Middle frontal gyrus (tissue), 1 donor: ENCODE measurements around the gene MKRN2OS.

Experiments used
- DNase-seq: peaks from one replicate; pipeline ENCODE4 v3.0.0-alpha.2; 2015; ENCODE audit warnings: low spot score; ENCODE audit errors: extremely low spot score

Gene MKRN2OS

GRCh38 chr3:12515631-12516030, 29.7 kb downstream of the MKRN2OS start:
- DNase-seq = no peak

GRCh38 chr3:12513694-12514446, 31.4 kb downstream of the MKRN2OS start:
- no peak for DNase-seq

GRCh38 chr3:12512534-12513118, 32.7 kb downstream of the MKRN2OS start:
- DNase-seq = no peak

- no peak for DNase-seq
Observed at GRCh38 chr3:12509466-12509865, 35.8 kb downstream of the MKRN2OS start.

- DNase-seq = no peak
Observed at GRCh38 chr3:12508291-12508700, 37.0 kb downstream of the MKRN2OS start.

GRCh38 chr3:12507591-12508281, 37.6 kb downstream of the MKRN2OS start:
- no peak for DNase-seq

- DNase-seq = no peak
Observed at GRCh38 chr3:12506201-12506709, 39.0 kb downstream of the MKRN2OS start.

- DNase-seq = no peak
Observed at GRCh38 chr3:12503126-12503957, 42.0 kb downstream of the MKRN2OS start.

GRCh38 chr3:12501360-12502020, 43.8 kb downstream of the MKRN2OS start:
- DNase-seq = no peak

GRCh38 chr3:12499474-12499873, 45.8 kb downstream of the MKRN2OS start:
- no peak for DNase-seq

- DNase-seq = no peak
Observed at GRCh38 chr3:12496453-12496761, 48.9 kb downstream of the MKRN2OS start.

- no peak for DNase-seq
Observed at GRCh38 chr3:12495749-12496452, 49.4 kb downstream of the MKRN2OS start.

- no peak for DNase-seq
Observed at GRCh38 chr3:12490547-12490946, 54.8 kb downstream of the MKRN2OS start.

GRCh38 chr3:12489832-12490231, 55.5 kb downstream of the MKRN2OS start:
- DNase-seq = no peak
